T-helper 2 cell treated with Interferon-gamma antibody and Interleukin-4, amounts not matched to agents 5 μg/mL and 100 μg/mL, for 36 hours (primary cell): Measurements from ENCODE around the gene AKR1C1.
"Not testable (repeated sequence)": the region's sequence is repeated elsewhere in the genome, so short reads cannot be mapped to it uniquely, and the experiment has no call there.

ENCODE experiments used
- DNase-seq: peaks from one replicate; pipeline ENCODE4 v3.0.0; 2021; ENCODE audit warnings: low spot score
- H3K27ac Mint-ChIP-seq: one replicate; pipeline ENCODE4 v1.8.0; 2021; ENCODE audit warnings: mild to moderate bottlenecking, mixed read lengths
- H3K27me3 Mint-ChIP-seq: one replicate; pipeline ENCODE4 v1.8.0; 2021; ENCODE audit warnings: low read depth, mixed read lengths
- H3K36me3 Mint-ChIP-seq: one replicate; pipeline ENCODE4 v1.8.0; 2021; ENCODE audit warnings: low read depth, mixed read lengths
- H3K4me1 Mint-ChIP-seq: one replicate; pipeline ENCODE4 v1.8.0; 2021; ENCODE audit warnings: low read depth, mixed read lengths
- H3K4me3 Mint-ChIP-seq: one replicate; pipeline ENCODE4 v1.8.0; 2022; ENCODE audit warnings: mild to moderate bottlenecking, moderate library complexity, mixed read lengths
- H3K9me3 Mint-ChIP-seq: one replicate; pipeline ENCODE4 v1.8.0; 2021; ENCODE audit warnings: mixed read lengths

The AKR1C1 gene

DNA sequence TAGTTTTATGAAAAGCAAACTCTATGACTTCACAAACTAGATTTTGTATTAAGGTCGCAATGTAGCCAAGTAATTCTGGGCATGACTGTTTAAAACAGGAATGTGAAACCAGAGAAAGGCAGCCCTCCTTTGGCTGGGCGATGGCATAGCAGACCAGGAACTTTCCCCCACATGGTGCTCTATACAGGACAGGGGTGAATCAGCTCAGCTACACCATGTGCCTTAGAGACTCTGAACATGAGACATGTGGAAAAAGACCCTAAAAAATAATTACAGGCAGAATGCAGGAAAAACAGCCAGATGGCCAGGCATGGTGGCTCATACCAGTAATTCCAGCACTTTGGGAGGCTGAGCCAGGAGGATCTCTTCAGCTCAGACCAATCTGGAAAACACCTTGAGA lies 20.3 kb upstream of the AKR1C1 start:
- H3K4me3 Mint-ChIP-seq, H3K27me3 Mint-ChIP-seq, DNase-seq, H3K36me3 Mint-ChIP-seq, H3K27ac Mint-ChIP-seq, H3K9me3 Mint-ChIP-seq, H3K4me1 Mint-ChIP-seq: not testable (repeated sequence)

- not testable (repeated sequence) for H3K27ac Mint-ChIP-seq, H3K4me1 Mint-ChIP-seq, H3K27me3 Mint-ChIP-seq, DNase-seq, H3K4me3 Mint-ChIP-seq, H3K9me3 Mint-ChIP-seq, H3K36me3 Mint-ChIP-seq
These were observed 19.8 kb upstream of the AKR1C1 start for GRCh38 chr10:4943416-4943815.

GRCh38 chr10:4943821-4944220 lies 19.4 kb upstream of the AKR1C1 start:
- Mint-ChIP-seq H3K36me3 (no peaks in the 10 kb centered on the region), H3K27ac (no peak overlapping the region)
- no peak for DNase-seq

DNA sequence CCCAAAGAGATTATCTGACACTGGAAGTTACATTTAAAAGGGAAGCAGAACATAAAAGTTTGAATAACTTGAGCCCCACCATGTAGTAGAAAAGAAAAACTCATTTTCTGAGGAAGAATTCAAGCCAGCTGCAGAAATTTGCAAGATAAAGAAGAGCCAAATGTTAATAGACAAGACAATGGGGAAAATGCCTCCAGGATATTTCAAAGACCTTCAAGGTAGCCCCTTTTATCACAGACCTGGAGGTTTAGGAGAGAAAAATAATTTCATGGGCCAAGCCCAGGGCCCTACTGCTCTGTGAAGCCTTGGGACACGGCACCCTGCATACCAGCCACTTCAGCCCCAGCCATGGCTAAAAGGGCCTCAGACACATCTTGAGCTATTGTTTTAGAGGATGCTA lies 18.4 kb upstream of the AKR1C1 start:
- H3K27ac Mint-ChIP-seq = no peak overlapping the region

More at GRCh38 chr10:4943821-4944220, 19.4 kb upstream of the AKR1C1 start:
- Mint-ChIP-seq H3K9me3 (no peaks in the 10 kb centered on the region), H3K4me3 (no peak overlapping the region), H3K27me3 (no peaks in the 10 kb centered on the region), H3K4me1 (no peaks in the 10 kb centered on the region)

GRCh38 chr10:4945766-4946717 lies 17.2 kb upstream of the AKR1C1 start:
- DNase-seq = no peak
- no peaks in the 10 kb centered on the region for H3K27me3 Mint-ChIP-seq
- no peak overlapping the region for H3K27ac Mint-ChIP-seq
- no peaks in the 10 kb centered on the region for H3K4me1 Mint-ChIP-seq
- H3K36me3 Mint-ChIP-seq = no peaks in the 10 kb centered on the region
- no peak overlapping the region for H3K4me3 Mint-ChIP-seq
- no peaks in the 10 kb centered on the region for H3K9me3 Mint-ChIP-seq

More for the DNA sequence above, 18.4 kb upstream of the AKR1C1 start:
- Mint-ChIP-seq H3K27me3 (no peaks in the 10 kb centered on the region), H3K36me3 (no peaks in the 10 kb centered on the region), H3K9me3 (no peaks in the 10 kb centered on the region), H3K4me3 (no peak overlapping the region), H3K4me1 (no peaks in the 10 kb centered on the region)
- no peak for DNase-seq

GRCh38 chr10:4947039-4947634 lies 16.1 kb upstream of the AKR1C1 start:
- Mint-ChIP-seq H3K4me3 (no peak overlapping the region), H3K9me3 (no peaks in the 10 kb centered on the region), H3K36me3 (no peaks in the 10 kb centered on the region), H3K27me3 (no peaks in the 10 kb centered on the region), H3K27ac (no peak overlapping the region), H3K4me1 (no peaks in the 10 kb centered on the region)
- DNase-seq = no peak

DNA sequence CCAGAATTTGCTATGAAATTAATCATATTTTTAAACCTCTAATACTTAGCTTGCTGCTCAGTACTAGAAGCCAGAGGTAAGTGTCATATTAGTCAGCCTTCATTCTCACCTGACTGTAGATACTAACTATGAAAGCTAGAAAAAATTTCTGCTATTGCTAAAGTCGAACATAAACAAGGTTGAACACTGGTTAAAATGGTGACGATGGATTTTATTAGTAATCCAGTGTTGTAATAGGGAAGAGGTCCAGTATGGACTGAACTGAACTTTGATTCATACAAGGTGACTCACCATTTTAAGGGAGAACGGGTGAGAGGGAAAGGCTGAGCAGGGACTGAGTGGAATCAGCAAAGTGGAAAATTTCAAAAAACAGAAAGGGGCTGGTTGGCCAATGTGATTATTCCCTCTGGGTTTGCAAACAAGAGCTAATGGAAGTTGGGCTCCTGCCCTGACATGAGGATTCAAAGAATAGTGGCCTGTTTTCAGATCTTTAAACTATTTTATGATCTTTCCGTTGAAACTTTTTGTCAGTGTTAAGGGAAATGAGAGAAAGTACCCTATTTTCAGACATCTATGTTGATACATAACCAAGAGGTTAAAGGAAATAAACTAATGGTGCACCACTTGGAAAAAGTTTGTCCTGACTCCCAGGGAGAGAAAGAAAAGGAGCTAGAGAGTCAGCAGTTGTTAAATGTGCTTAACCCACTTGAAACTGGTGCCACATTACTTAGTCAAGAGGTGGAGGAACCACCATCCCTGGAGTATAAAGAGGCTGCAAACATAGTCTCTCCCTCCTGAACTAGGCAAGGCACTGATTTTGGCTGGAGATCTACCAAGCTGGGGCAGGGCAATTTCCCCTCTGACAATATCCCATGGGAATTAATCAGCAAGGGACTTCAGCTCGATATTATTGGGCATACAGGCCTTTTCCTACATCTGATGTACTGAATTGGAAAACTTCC lies 15.3 kb upstream of the AKR1C1 start:
- H3K4me3 Mint-ChIP-seq = no peak overlapping the region
- no peaks in the 10 kb centered on the region for H3K27me3 Mint-ChIP-seq
- no peaks in the 10 kb centered on the region for H3K9me3 Mint-ChIP-seq

DNA sequence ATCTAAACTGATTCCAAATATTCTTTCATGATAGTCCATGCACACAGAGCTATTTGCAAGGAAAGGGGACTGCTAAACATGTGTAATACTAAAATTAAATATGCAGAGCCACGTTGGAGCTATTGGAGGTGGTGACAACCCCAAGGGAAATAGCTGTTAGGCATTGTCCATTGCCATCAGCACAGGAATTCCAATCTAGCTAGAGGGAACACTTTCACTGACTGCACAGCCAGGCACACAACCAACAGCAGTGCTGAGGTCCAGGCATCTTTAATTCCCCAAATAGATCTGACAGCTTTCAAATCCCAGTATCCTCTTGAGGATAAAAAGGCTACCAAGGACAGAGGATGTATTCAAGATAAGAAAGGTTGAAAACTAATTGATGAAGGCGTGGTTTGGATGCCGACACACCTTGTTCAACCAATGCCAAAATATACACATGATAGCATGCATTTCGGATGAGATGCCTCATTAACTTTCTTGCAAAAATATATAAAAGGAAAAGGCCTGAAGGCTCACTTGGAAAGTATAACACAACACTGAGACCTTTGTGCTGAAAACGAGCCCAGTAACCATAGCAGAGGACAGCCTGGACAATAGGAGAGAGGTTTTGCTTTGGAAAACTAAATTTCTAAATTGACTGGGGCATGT lies 11.6 kb upstream of the AKR1C1 start:
- not testable (repeated sequence) for H3K36me3 Mint-ChIP-seq, H3K27ac Mint-ChIP-seq, H3K9me3 Mint-ChIP-seq, H3K27me3 Mint-ChIP-seq, DNase-seq, H3K4me1 Mint-ChIP-seq, H3K4me3 Mint-ChIP-seq

More for the DNA sequence above, 15.3 kb upstream of the AKR1C1 start:
- Mint-ChIP-seq H3K27ac (no peak overlapping the region), H3K36me3 (no peaks in the 10 kb centered on the region), H3K4me1 (no peaks in the 10 kb centered on the region)
- no peak for DNase-seq

DNA sequence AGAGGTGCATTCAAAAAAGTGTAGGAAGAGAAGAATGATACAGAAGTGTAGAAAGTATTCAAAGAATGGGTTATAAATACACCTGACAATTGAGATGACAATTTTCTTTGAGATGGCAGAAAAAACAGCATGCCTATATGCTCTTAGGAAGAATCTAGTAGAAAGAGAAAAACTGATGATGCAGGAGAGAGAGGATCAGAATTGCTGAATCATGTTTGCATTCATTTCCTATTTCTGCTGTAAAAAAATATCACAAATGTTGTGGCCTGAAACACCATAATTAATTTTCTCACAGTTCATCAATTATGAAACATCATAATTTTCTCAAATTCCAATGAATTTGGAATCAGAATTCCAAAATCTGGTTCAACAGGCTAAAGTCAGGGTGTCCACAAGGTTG lies 9.8 kb upstream of the AKR1C1 start:
- no peaks in the 10 kb centered on the region for H3K27me3 Mint-ChIP-seq
- H3K4me1 Mint-ChIP-seq = no peaks in the 10 kb centered on the region
- no peaks in the 10 kb centered on the region for H3K36me3 Mint-ChIP-seq

GRCh38 chr10:4956088-4956487 lies 7.1 kb upstream of the AKR1C1 start:
- not testable (repeated sequence) for H3K4me3 Mint-ChIP-seq, H3K4me1 Mint-ChIP-seq, H3K27ac Mint-ChIP-seq, H3K36me3 Mint-ChIP-seq, H3K9me3 Mint-ChIP-seq, H3K27me3 Mint-ChIP-seq, DNase-seq

More for the DNA sequence above, 9.8 kb upstream of the AKR1C1 start:
- no peak overlapping the region for H3K27ac Mint-ChIP-seq
- no peak for DNase-seq
- H3K9me3 Mint-ChIP-seq = no peaks in the 10 kb centered on the region
- H3K4me3 Mint-ChIP-seq = no peak overlapping the region

GRCh38 chr10:4956955-4957645 lies 6.1 kb upstream of the AKR1C1 start:
- not testable (repeated sequence) for H3K27ac Mint-ChIP-seq, H3K36me3 Mint-ChIP-seq, H3K4me3 Mint-ChIP-seq, DNase-seq, H3K4me1 Mint-ChIP-seq, H3K9me3 Mint-ChIP-seq, H3K27me3 Mint-ChIP-seq

GRCh38 chr10:4961558-4961957 lies 1.7 kb upstream of the AKR1C1 start:
- H3K27me3 Mint-ChIP-seq, H3K36me3 Mint-ChIP-seq, H3K9me3 Mint-ChIP-seq, H3K4me1 Mint-ChIP-seq, H3K4me3 Mint-ChIP-seq, DNase-seq, H3K27ac Mint-ChIP-seq: not testable (repeated sequence)

DNA sequence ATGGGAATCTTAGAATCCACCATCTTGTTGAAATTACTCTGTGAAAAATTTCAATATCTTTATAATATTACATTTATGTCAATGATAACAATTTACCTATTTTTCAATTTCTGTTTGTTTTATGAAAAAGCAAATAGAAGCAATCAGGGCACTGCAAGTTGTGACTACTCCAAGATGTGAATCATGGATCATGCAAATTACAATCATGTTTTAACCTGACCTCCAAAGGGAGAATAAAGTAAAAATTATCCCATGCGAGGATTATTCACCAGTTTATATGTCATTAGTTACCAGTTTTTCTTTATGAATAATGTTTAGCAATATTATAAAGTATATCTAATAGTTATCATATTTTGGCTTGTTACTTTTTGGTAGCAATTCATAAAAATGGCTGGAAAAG lies 907 bp upstream of the AKR1C1 start:
- H3K27ac Mint-ChIP-seq, DNase-seq, H3K27me3 Mint-ChIP-seq, H3K4me3 Mint-ChIP-seq, H3K36me3 Mint-ChIP-seq, H3K4me1 Mint-ChIP-seq, H3K9me3 Mint-ChIP-seq: not testable (repeated sequence)
